ENCODE results near the gene MYO5A.
"Not testable (repeated sequence)": the region's sequence is repeated elsewhere in the genome, so short reads cannot be mapped to it uniquely, and the experiment has no call there.

Gene MYO5A

GRCh38 chr15:52317022-52317421 lies 211.7 kb downstream of the MYO5A start:
- DNase-seq = no peak

DNA sequence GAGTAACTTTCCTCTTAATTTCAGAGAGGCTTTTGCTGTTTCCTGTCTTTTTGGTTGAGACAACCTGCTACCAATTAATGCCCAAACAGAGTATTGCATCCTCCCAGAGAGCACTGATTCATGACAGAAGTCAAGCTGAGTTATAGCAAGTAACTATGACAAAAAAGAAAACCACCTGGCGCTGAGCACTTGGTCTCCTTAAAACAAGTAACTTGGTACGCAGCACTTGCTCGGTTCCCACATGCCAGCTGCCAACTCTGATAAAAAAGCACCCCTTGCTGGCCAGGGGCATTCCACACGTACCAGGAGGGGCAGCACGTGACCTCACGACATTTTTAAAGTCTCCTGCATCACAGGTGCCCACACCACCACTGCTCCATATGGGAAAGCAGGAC lies 219.5 kb downstream of the MYO5A start:
- DNase-seq = no peak

DNA sequence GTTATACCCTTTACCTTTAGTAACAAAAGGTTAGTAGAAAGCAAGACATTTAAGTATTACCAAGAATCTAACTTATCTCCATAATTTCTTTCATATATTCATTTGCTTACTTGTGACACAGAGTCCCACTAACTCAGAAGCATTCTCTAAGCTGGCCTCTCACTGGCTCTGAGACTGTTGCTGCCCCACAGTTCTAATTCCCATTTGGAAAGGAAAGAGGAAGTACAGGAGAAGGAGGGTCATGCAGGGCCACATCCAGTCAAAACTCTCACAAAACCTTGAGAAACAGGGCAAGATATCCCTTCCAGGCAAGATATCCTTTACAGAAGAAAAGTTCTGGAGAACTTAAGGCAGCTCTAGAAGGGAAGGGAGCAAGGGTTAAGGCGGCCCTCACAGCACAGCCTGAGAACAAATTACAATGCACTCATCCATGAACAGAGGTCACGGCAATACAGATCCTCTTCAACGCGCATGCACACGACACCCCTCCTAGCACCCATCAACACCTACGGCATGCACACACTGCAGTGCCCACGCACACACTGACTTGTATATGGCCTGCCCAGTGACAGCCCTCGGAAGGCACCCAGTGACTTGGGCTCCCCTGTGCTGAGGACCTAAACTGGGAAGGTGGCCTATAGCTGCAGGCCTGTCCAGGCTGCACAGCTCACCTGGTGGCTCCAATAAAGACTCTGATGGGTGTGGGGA lies 220.1 kb downstream of the MYO5A start:
- no peak for DNase-seq

DNA sequence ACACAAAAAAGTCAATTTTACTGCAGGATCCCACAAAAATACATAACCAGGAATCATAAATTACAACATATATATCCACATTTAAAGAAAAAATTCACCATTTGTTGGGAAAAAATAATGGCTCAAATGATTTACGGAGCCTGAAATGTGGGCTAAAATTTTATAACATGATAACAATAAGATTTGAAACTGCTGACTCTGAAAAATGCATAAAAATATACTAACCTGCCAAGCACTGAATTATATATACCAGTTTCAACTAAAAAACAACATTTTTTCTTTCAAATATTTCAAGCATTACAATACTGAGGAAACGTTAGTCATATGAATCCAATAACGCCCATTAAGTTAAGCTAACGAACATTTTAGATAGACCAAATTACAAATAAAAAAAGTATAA lies 220.8 kb downstream of the MYO5A start:
- no peak for DNase-seq

DNA sequence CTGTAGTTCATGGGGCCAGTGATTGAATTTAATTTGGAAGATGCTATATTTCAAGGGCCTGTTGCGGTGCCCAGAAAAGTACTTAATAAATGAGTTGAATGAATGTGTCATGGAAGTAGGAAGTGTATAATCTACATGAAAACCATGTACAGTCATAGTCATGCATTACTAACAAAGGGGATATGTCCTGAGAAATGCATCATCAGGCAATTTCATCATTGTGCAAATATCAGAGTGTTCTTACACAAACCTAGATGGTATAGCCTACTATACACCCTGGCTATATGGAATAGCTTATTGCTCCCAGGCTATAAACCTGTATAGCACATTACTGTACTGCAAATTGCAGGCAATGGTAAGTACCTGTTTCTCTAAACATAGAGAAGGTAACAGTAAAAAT lies 222.4 kb downstream of the MYO5A start:
- DNase-seq = no peak

- no peak for DNase-seq
Observed at GRCh38 chr15:52303093-52303772, 225.4 kb downstream of the MYO5A start.

- no peak for DNase-seq
Observed at GRCh38 chr15:52301265-52301847, 227.3 kb downstream of the MYO5A start.

DNA sequence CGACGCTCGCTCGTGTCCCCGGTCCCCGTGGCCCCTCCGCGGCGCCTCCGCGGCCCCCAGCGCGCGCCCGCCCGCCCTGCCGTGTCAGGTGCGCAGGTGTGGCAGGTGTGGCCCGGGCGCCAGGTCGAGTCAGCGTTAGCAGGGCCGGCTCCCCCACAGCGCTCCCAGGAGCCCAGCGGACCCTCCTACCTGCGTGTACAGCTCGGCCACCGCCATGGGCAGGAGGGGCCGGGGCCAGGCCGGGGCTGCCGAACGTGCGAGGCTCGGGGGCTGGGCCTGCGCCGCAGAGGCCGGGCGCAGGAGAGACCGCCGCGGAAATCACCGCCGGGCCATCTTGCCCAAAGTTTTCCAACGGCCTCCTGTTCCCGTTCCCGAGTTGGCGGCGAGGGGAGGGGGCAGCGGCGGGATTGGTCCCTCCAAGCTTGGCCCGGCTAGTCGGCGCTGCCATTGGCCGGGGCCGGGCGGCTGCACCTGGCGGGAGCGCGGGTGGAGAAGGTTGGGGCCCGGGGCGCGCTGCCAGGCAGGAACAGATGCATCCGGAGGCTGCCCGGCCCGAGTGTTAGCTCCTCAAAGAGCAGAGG lies 233.2 kb downstream of the MYO5A start, which contains the start of gene MYO5C:
MYO5C (minus strand) TSS at position 384 of the 581 bp plus-strand sequence; CDS start at position 216, 168 bp downstream.
- DNase-seq = peak; percentile 89

DNA sequence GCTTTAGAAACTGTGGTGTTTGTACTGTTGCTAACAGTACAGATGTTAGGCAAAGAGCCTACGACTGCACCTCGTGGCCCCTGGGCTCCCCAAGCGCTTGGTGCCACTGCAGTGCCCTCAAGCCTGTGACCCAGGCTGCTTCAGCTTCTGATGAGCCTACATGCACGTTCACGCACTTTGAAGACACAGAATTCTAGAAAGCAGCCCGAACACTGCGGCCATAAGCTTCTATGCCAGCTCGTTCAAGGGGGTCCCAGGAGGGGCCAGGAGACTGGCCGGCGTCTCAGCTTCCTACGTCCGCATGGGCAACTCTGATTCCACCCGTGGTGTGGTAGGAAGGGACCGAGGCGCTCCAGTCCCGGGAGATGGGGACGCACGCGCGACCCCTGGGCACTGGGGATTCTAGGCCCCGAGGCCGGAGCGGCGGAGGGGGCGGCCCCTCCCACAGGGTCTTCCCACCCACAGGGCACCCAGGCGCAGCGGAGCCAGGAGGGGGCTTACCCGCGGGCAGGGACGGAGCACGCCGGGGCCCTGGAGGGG lies 233.7 kb downstream of the MYO5A start:
- no peak for DNase-seq

DNA sequence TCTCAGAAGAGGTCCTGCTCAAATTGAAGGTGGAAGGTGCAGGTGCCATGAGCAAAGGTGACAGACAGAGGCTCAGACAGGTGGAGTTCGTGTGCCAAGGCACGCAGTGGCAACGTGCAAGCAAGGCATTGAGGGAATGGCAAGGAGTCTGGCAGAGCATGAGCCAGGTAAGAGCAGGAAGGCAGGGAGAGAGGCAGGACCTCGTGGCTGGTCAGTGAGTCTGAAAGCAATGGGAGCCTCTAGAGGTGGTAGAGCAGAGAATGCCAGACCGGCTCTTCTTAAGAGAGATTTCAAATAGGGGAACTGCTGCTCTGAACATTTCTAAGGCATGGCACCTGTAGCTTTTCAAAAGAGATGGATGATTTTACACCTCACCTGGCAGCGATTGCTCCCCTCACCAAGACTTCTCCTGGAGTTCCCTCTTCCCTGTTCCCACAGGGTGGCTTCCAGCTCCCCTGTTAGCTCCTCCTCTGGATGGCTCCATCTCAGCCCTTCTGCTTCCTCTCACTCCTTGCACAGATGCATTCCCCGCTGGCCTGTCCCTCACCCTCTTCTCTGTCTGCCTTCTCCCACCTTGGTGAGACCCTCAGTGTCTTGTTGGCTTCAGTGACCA lies 235.8 kb downstream of the MYO5A start:
- no peak for DNase-seq

GRCh38 chr15:52291204-52291603 lies 237.5 kb downstream of the MYO5A start:
- DNase-seq = no peak

DNA sequence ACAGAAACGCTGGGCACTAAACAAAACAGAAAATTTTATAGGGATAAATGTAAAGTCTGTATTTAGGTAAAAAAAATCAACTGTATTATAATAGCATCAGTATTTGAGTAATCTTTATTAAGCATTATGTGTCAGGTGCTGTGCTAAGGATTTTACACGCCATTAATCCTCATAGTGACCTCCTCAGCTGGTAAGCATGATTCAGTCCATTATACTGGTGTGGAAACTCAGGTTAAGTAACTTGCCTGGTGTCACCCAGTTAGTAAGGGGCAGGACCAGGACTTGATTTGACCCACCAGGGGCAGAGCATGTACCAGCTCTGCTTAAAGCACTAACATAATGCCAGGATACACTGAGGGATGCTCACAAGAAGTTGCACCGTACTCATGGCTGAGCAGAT lies 237.9 kb downstream of the MYO5A start:
- no peak for DNase-seq

DNA sequence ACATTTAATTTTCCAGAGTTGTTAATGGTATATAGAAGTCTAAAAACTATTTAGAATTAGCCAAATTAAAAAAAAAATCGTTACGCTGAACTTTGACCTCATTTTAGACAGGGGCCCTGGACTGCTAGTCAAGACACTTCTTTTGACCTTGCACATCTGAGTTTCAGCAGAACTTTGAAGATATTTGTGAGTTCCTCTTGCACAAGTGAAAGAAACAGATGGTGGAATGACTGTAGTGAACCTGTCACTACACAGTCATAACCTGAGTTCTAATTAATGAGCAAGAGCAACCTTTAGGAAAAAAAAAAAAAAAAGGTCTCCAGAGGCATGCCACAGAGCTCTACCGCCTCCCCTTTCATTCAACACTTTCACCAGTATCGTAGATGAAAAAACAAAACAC lies 238.4 kb downstream of the MYO5A start:
- DNase-seq = no peak

DNA sequence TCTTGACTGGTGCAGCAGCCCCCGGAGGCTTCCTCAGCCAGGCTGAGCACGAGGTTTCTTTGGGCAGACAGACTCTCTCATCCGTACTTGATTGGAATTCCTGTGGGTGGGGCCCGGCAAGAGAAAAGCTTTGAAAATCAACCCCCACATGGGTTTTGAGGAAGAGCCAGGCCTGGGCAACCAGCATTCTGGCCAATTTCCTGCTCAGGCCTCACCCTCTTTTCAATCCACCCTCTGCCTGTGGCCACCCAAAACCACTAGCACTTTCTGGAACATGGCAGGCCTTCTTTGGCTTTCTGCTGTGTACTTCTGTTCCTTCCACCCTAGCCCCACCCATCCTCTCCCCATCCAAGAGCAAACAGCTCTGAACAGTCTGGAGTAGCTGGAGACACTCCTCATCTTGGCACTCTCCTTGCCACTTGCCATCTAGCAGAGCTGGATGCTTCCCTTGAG lies 239.0 kb downstream of the MYO5A start:
- no peak for DNase-seq

- DNase-seq = no peak
Observed at GRCh38 chr15:52288986-52289385, 239.7 kb downstream of the MYO5A start.

DNA sequence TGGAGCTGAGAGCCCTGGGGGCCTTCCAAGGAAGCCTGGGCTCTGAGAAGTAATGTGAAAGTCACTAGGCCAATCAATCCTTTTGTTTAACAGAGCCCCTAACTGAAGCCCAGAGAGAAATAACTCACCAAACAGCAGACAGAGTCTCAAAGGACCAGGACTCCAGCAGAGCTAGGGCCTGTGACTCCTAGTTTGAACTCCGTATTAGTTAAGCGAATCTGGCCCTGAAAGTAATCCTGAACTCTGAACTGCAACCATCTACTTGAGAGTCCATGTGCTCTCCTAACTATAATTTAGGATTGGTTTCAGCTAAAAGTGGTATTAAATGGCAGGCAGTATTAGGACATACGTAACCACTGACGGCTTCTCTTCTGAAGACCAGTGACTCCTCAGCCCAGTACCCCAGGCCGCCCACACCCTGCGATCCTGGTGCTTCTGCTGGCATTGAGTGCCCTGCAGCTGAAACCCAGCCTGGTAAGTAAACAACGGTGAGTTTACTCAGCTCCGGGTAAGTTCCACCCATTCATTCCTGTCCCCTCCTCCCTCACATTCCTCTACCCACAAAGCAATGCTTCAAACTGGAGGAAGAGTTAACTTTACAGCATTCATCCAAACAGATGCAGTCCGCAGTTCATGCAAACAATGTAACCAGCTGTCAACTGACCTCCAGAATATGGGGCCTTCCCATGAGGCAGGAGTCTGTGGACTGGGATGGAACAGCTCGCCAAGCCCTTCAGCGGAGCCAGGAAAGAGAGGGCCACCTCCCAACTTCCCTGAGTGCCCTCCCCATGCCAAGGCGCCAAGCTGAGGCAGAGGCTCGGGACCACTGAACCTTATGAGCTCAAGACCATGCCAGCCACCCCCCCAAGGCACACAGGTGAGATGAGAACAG lies 240.4 kb downstream of the MYO5A start:
- DNase-seq = peak; percentile 14

DNA sequence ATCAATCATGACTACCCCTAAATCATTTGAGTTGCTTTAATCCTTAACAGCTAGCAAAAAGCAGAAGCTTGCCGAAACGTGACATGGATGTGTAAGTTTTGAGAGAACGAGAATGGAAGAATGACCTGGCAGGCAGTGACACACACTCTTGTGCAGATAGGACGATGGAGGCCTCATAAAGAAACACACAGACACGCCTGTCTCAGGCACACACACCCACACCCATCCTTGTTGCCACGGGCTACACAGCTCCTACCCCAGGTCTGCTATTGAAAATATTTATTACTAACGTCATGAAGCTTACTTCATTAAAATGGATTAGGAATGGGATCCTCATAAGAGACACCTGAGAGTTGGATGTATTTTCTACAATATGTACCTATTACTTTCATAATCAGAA lies 241.6 kb downstream of the MYO5A start:
- DNase-seq = no peak

GRCh38 chr15:52285941-52286340 lies 242.7 kb downstream of the MYO5A start:
- not testable (repeated sequence) for DNase-seq

- no peak for DNase-seq
Observed at GRCh38 chr15:52284164-52284563, 244.5 kb downstream of the MYO5A start.

GRCh38 chr15:52283281-52283680 lies 245.4 kb downstream of the MYO5A start:
- DNase-seq = no peak

DNA sequence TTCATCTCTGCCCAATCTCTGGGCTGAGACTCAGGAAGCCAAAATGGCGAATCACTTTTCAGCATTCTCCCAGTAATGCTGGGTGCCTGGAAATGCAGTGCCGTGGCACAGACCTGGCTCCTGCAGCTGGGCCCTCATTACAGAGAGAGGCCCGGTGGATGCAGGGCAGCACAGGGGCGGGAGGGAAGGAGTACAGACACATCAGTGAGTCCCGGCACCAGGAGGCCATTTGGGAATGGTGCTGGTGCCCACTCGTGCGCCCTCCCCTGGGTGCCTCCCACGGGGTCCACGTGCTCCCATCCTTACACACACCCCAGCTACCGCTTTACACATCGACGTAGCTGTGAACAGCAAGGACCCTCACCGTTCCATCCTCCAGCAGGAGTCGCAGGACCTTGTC lies 246.3 kb downstream of the MYO5A start:
- no peak for DNase-seq

Data from NCI-H774 (cell line).